RPMI7951 (cell line): ENCODE results near the gene GREM2. TPM values are rescaled to one million over a fixed set of nuclear protein-coding genes. Genes with fewer than 3 reads are reported as not detected.

ENCODE experiments used
- DNase-seq: peaks from one replicate; pipeline ENCODE4 v3.0.0-alpha.2; 2012; ENCODE audit warnings: low read depth
- total RNA-seq: library from RNA; depleted of rRNA; stranded (reverse); fragments of >200 nt; shearing (Covaris generic); gene quantifications from 2 replicates; pipeline ENCODE4 v1.2.3, GENCODE V29; 2014

Gene GREM2
- total RNA-seq, 1 experiment from 2014 or later, result not detected

DNA sequence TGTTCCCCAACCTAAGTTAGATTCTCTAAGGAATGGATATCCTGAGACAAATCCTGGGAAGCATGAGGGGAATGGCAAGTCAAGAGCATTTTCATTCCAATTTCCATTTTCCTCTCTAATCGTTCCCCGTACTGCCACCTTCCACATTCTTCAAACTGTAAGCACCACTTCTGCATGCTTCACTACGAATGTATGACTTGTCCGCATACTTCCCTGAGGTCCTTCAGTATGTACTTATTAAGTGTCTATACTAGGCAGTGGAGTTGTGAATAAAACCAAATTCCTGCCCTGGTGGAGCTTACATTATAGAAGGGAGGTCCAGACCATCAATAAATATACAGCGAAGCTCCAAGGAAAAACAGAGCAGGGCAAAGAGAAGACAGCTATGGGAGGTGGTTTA, 154.8 kb downstream of the GREM2 start:
- DNase-seq, result no peak

- no peak for DNase-seq
These were observed 156.6 kb downstream of the GREM2 start for GRCh38 chr1:240455228-240455821.

DNA sequence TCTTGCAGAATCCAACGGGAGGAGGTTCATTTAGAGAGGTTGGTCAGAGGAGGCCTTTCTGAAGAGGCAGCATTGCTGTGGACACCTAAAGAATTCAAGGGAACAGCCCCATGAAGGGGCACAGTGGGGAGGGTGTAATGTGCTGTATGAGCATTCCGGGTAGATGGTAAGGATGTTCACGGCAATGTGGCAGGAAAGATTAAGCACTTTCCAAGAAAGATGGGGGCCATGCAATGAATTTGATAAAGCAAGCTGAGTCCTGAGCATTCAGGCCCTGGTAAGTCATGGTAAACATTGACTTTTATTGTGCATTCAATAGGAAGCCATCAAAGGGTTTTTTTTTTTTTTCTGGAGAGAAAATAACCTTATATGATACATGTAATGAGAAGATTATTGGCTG, 166.6 kb downstream of the GREM2 start:
- no peak for DNase-seq

DNA sequence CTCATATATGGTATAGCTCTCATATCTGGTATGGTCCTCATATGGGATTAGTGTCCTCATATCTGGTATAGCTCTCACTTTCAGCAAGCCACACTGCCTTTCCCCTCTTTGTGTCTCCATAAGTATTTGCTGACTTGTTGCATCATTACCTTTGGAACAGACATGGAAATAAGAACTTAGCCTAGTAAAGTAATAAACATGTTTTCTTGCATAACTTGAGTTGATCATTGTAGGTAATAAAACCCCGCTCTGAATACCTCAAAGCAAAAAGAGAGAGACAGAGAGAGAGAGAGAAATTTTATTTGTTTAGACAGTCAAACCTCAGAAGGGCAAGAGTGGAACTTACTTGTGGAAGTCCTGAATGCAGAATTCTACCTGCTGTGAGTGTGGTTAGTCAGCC, 170.3 kb downstream of the GREM2 start:
- no peak for DNase-seq
